HG03060 (cell line): ENCODE data around the gene AOX1.
"Not testable (repeated sequence)": the region's sequence is repeated elsewhere in the genome, so short reads cannot be mapped to it uniquely, and the experiment has no call there.

Experiments
- ATAC-seq: cut with Tn5 transposase; IDR thresholded peaks from one replicate; pipeline ENCODE4 v1.9.1; 2021; ENCODE audit warnings: low read depth, moderate number of reproducible peaks; ENCODE audit not compliant: unreplicated experiment

AOX1 gene

DNA sequence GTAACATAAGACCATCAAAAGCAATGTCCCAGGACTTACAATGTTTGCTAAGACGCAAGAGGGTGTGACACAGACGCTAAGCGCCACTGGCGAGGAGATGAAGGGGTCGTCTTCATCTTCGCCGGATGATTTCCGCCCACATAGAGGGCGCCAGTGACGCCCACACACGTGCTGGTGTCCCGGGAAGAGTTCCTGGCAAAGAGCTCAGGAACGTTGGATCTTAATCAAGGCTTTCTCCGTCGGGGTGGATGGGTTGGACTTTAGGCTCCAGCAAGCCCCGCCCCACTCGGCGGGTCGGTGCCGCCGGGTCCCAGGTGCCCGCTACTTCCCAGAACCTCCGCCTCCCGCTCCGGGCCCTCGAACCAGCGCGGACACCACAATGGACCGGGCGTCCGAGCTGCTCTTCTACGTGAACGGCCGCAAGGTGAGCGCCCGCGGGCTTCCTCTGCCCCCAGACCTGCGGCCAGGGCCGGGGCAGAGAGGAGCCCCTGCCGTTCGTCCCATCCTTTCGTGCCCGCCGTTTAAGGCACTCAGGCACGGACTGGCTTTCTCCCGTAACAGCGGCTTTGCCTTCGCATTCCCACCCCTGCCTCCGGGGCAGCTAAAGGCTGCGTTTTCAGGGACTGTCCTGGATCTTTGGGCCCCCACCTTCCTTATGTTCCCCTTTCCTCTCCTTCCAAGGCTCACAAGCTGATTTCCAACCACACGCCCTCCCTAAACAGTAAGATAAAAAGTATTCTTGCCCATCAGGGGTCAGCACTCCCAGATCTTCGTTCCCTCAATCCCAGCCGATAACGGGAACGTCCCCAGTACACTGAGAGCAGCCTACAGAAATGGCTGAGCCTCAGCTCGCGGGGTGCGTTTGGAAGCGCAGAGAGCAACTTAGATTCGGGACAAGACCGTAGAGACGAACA is at the start of gene AOX1:
Gene AOX1 (plus strand): TSS at position 285 of the 914 bp plus-strand sequence. CDS start 95 bp downstream, at position 380.
- no peak for ATAC-seq

DNA sequence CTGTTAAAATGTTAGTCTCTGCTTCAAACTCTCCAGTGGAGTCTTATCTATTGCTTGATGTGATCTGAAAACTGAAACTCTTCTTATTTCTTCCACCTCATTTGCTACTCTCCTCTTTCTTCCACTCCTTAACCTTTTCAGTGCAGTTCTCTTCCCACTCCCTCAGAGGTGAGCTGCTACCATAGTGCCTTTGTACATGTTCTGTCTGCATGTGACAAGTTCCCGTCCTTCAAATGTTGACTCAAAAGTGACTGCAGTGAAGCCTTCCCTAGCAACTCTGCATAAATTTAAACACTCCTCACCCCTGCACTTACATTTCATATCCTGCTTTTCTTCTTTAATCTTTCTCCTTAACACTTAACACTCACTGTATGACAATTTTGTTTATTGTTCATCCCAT is 47.7 kb upstream of the AOX1 start:
- ATAC-seq = no peak

DNA sequence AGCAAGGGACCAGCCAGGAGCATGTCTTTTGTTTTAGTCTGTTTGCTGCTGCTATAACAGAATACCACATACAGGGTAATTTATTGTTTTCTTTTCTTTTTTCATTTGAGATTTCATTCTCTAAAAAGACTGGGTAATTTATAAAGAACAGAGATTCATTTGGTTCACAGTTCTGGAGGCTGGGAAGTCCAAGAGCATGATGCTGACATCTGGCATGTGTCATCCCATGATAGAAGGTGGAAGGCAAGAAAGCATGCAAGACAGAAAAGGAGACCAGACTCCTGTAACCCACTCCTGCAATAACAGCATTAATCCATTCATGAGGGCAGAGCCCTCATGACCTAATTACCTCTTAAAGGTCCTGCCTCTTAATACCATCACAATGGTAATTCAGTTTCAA is 45.0 kb upstream of the AOX1 start:
- ATAC-seq = no peak

DNA sequence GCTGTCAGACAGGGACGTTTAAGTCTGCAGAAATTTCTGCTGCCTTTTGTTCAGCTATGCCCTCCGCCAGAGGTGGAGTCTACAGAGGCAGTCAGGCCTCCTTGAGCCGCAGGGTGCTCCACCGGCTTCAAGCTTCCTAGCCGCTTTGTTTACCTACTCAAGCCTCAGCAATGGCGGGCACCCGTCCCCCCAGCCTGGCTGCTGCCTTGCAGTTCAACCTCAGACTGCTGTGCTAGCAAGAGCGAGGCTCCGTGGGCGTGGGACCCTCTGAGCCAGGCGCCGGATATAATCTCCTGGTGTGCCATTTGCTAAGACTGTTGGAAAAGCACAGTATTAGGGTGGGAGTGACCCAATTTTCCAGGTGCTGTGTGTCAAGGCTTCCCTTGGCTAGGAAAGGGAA is 19.2 kb upstream of the AOX1 start:
- not testable (repeated sequence) for ATAC-seq

DNA sequence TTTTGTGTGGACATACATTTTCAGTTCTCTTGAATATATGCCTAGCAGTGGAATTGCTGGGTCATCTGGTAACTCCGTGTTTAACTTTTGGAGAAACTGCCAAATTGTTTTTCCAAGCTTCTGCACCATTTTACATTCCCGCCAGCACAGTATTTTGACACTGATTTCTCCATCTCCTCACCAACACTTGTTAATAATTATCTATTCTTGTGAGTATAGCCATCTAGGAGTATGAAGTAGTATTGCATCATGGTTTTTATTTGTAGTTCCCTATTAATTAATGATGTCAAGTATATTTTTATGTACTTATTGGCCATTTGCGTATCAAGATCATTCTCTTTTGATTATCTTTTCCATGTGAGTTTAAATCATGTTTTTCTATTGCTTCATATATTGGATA is 17.9 kb upstream of the AOX1 start:
- no peak for ATAC-seq

DNA sequence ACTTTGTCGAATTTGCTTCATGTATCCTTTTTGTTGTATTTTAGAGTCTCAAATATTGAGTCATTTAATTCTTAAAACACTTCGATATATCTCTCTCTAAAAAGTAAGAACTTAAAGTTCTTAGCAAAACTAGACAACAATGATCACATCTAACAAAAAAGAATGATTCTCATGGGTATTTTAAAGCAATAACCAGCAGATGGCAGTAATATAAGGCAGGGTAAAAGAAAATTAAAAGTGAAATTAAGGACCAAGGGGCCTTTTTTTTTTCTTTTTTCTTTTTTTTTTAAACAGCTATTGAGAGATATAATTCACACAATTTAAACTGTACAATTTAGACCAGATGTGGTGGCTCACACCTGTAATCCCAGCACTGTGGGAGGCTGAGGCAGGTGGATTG is 9.9 kb upstream of the AOX1 start:
- ATAC-seq = no peak

DNA sequence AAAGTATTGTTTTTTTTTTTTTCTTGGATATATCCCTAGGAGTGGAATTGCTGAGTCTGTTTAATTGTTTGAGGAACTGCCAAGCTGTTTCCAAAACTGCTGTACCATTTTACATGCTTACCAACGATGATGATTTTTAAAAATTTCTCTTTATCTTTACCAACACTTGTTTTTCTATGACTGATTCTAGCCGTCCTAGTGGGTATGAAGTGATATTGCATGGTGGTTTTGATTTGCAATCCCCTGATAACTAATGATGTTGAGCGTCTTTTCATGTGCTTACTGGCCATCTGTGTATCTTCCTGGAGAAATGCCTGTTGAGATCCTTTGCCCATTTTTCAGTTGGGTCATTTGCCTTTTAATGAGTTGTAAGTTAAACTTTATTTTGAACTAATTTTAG is 8.8 kb upstream of the AOX1 start:
- no peak for ATAC-seq

DNA sequence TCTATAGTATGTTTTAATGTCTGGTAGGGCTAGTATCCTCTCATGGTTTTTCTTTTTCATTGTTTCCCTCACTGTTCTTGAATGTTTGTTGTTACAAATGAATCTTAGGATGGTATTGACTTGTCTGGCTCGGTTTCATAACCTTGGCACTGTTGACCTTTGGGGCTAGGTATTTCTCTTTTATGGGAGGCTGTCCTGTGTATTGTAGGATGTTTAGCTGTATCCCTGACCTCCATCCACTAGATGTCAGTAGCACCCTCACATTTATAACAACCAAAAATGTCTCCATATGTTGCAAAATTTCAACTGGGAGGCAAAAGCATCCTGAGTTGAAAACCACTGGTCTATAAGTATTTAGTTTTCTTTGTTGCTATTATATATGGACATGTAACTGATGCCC is 7.0 kb upstream of the AOX1 start:
- no peak for ATAC-seq

DNA sequence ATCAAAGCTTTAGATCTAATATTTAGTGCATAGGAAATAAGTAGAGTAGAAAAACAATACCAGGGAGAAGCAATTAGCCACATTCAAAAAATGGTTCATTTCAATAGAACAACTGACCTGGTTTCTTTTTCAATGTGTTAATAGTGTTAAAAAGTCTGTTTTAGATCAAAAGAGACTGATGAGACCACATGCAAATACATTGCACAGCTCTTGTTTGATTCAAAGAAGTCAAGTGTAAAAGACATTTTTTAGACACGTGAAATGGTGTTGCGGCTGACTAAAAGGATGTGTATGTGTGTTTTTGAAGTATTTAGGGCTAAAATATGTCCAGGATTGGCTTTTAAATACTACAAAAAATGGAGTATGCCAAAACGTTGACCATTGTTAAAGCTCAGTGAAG is 1.2 kb upstream of the AOX1 start:
- ATAC-seq = no peak

DNA sequence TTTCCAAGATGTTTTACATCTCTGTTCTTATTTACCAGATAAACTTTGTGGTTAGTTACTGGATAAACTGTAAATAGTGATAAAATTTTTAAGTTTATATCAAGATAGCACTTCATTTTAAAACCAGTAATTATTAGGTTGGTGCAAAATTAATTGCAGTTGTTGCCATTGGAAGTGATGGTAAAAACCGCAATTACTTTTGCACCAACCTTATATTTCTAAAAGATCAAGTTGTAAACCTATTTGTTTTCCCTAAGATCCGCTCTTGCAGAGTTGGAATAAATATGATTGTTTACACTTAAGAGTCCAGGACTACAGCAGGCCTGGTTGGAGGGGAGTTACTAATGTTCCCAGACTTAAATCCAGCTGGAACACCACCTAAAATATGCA is 479 bp upstream of the AOX1 start:
- ATAC-seq = no peak

DNA sequence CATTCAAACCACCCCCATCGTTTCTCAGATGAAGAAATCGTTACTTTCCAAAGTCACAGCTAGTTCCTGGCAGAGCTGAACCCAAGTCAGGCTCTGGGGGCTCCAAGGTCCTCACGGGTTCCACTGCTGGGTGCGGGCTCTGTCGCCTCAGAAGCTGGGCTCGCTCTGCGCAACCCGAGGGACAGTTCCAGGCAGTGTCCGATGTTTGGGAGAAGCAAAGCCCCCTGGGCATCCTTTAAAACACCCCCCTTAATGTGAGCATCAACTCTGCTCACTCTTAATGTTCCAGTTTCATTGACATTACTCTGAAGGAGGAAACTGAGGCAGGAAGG is 796 bp downstream of the AOX1 start:
- no peak for ATAC-seq

DNA sequence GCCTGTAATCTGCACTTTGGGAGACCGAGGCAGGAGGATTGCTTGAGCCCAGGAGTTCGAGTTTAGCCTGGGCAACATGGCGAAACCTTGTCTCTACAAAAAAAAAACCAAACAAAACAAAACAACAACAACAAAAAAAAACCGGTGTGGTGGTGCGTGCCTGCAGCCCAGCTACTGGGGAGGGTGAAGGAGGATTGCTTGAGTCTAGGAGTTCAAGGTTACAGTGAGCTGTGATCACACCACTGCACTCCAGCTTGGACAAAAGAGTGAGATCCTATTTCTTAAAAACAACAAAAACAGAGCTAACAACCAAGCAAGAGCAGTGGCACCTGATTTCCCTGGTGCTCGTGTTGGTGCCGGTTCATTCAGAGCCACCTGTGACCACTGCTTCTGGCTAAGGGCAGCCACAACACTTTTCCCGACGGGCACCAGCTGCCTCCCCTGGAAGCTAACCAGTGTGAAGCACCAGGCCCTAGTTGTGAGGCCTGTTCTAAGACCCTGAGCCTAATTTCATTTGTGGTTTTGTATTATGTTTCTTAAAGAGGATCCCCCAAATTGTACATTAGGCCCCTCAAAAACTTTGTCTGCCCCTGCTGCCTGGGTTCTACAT is 1.3 kb downstream of the AOX1 start:
- no peak for ATAC-seq

DNA sequence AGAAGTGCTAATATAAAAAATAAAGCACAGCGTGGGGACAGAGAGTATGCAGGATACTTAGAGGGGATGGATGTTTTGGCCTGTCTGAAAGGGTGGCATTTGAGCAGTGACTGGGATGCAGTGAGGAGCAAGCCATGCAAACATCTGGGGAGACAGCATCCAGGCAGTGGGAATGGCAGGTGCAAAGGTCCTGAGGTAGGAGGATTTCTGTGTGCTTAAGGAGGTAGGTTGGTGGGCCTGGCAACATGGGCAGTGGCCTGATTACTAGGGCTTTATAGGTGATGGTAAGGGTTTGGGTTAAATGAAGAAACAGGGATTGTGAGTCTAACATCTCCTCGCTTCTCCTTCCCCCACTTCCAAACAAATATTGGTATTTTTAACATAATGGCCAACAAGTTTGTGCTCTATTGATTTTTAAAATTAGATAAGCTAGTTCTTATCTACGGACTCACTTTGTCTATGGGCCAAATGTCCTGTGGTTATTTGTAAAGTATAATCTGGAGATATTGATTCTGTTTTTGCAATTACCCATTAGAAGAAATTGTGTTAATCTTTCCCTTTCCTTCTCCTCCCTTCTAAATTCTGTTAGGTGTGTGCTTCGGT is 2.4 kb downstream of the AOX1 start:
- no peak for ATAC-seq

DNA sequence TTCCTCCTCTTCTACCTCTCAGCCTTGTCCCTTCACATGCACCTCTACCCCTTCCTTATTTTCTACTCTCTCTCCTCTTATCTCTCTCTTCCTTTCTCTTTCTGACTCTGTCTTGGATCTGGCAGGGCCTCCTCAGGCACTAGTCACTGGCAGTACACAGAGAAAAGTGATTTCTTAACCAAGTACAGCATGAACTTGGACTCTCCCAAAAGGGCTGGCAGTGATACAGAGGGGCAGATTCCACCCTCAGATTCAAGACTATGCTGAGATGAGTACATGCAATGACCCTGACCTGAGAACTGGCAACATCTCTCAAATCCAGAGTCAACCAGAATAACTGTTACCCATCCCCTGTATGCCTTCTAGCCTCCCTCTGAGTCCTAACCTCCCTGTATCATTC is 4.3 kb downstream of the AOX1 start:
- ATAC-seq = no peak

DNA sequence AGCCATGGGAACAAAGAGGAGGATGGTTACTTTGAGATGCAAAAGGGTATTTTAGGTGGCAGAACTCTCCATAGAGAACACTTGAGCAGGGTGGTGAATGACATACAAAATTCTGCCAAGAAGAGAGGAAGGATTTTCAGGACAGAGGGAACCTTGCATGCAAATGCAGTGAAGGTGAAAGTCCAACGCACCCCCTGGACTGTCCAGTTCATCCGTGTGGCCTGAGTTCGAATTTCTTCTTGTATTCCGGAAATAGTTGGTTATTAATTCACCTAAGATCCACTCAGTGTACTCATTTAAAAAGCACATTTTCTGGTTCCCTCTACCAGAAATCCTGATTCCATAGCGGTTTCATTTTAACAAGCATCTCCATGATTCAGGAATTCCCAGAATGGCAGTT is 5.5 kb downstream of the AOX1 start:
- ATAC-seq = no peak

DNA sequence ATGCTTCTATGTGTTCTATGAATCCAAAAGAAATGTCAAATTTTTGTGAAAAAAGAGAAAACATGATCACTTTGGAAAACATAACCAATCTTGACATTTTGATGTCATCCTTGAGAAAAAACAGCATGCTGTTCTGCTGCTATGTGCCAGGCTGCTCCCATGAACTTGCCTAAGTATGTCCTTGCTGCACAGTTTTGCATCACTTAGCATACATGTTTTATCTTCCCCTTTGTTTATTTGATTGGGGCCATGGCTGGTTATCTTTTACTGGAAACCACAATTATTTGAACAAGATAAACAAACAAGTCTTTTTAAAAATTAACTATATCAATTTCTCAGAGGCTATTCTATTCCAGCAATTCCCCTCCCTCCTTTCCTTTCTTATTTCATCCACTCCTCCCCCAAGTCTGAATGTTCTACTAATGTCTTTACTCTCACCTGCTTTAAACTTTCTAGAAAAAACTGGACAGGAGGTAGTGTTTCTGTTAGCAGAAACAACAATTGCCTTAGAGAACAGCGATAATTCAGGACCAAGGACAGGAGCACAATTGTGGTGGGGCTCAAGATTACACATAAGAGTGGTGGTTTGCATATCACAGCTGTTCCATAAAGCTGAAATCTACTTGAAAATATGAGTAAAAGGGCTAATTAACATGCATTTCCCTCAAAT is 6.7 kb downstream of the AOX1 start:
- no peak for ATAC-seq

DNA sequence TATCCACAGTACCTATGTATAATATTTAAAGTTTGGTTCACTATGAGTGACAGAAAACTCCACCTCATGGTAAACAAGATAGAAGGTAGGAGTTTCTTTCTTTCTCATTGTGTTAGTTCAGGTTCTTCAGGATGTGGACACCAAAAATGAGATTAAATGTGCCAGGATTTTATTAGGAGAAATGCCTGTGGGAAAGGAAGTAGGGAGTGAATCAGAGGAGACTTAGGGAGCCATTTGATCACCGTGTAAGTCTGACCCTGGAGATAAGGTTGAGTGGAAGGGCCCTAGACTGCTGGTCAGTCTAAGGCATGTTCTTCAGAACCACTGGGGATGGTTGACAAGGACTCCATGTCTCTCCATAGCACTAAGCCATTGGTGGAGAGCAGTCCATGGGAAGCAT is 8.1 kb downstream of the AOX1 start:
- ATAC-seq = no peak

DNA sequence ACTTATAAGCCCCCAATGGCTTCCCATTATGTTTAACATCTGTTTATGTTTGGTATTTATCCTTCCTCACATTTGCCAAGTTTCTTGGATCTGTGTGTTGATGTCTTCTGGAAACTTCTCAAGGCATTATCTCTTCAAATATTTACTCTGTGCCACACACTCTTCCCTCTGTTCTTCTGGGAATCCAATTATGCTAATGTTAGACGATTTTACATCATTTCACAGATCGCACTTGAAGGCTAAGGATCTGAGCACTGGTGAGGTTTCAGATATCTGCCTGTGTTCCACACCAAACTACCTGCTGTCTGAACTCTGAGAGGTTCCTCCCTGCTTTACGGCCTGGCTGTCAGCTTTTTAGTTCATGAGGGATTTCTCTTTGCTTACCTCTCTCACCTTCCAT is 10.1 kb downstream of the AOX1 start:
- ATAC-seq = no peak

DNA sequence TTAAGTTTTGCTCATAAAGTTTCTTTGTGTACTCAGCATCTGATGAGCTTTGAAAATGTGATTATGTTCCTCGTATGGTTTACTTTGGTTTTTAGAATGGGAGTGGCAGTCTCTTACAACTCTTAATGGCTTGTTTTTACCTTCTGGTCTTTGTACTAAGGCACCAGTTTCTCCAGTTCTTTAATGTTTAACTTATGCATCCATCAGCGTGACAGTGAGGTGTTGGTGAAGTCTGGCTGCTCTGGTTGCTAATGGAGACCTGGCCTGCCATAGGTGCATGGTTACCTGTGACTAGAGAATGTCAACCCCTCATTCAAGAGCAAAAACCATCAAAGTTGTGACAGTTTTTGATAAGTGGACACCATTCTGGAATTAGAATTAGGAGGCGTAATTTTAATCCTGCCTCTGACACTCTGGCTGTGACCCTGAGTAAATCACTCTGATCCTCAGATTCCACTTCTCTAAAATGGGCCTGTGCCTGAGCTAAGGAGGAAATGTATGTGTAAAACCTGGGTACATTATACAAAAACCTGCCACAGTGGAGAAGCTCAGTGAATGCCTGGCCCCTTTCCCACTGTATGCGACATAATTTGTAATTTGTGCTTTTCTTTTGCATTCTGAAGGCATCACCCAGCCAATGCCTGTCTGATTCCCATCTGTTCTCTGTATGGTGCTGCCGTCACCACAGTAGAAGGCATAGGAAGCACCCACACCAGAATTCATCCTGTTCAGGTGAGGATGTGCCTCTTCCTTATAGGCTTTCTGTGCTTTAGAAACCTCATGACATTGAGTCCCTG is 11.2 kb downstream of the AOX1 start:
- ATAC-seq = no peak

DNA sequence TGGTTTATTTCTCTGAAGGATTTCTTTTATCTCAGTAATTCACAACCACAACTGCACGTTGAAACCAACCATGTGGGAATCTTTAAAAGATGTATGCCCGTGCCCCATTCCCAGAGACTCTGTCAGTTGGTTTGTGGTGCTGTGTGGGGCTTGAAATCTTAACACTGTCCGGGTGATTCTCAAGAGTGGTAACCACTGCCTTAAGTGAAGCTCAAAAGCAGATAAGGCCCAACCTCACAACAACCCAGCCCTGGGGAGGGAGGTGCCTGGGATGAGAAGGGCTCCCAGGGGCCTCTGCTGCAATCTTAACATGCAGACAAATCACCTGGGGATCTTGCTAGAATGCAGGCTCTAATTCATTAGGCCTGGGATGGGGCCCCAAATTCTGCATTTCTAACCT is 13.4 kb downstream of the AOX1 start:
- no peak for ATAC-seq
